Measurements from ENCODE around the gene ETFRF1.

ETFRF1 gene, protein sequence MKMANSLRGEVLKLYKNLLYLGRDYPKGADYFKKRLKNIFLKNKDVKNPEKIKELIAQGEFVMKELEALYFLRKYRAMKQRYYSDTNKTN

DNA sequence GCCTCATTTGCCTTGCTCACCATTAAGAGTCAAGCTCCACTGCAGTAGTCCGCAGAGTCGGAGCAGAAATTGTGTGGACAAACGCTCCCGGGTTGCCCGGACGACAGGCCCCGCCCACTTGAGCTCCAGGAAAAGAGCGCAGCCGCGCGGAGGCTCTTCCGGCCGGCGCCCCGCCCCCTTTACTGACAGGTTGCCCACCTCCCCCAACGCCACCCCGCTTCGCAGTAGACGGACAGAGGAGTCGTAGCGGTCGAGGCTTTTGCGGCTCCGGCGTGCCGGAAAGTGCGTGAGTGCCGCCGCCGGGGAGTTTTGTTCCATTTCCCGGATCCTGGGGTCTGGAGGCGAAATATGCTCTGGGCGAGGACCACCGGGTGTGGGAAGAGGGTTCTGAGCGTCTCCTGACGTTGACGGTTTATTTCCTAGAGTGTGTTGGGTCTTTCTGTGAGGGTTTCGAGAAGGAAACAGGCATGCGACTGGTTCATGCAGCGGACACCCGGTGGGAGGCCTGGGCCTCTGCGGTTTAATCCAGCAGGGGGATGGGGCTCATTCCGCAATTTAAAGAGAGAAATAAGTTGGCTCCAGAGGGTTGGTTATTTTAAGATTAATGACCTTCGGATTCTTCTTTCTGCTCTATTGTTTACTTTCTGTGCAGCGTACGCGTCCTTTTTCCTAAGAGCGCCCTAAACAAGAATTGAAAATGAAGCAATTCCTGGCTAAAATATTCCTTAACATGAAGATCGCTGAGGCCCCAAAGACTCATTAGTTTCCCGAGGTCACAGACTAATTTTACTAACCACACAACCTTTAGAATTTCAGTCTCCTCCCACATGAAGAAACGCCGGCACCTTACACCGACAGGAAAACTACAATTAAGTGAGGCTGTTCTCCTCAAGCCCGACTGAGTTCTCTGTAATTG is at the start of gene ETFRF1, which contains the start of gene DNAI7:
Gene ETFRF1 (plus strand): TSS at position 182 of the 916 bp plus-strand sequence. CDS start 8,720 bp downstream, outside the sequence.
Gene DNAI7 (minus strand): TSS at position 105 of the 916 bp plus-strand sequence. CDS start 82 bp downstream, at position 23.
- DNase-seq, result peak; percentile 98

DNA sequence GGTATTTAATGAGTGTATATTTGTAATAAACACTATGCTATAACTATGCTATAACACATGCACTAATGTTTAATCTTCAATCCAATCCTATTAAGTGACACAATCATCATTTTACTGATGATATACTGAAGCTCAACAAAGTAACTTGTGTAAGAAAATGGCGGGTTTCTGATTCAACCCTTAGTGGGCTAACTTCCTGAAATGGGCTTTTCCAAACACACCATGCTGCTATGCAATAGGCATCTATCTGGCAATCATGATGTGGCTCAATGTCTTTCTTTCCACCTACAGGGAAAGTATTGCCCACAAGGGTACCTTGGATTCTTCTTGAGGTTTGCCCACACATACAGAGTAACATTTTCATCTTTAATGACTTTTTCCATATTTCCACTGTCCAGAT is 48.4 kb upstream of the ETFRF1 start:
- DNase-seq, result no peak

DNA sequence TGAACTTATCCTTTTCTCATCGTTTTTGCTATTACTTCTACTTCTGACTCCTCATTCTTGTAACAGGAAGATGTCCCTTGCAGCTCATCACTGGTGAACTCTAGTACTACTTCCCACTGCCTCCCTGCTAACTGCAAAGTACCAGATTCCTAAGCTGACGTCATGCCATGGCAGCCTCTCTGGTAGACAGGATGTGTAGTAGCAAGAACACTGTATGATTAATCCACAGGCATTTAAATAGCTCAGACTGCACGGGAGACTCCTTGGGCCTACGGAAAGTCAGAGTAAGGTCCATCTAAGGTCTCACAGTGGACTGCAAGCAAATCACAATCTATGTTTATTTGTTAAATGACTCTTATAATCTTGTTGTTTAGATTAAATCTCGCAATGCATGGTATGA is 43.6 kb upstream of the ETFRF1 start:
- no peak for DNase-seq

DNA sequence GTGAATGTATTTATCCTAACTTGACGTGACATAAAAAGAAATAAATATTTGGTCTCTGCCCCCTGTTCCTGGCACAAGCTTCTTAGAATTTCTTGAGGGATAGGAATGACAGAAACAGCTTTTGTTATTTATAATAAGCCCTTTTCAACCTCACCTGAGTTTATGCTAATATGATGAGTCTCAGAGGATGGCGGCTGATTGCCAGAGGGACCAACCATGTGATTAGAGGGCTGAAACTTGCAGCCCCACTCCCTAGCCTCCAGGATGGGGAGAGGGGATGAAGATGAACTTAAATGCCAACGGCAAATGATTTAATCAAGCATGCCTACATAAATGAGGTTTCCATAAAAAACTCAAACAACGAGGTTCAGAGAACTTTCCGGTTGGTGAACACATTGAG is 43.0 kb upstream of the ETFRF1 start:
- no peak for DNase-seq

DNA sequence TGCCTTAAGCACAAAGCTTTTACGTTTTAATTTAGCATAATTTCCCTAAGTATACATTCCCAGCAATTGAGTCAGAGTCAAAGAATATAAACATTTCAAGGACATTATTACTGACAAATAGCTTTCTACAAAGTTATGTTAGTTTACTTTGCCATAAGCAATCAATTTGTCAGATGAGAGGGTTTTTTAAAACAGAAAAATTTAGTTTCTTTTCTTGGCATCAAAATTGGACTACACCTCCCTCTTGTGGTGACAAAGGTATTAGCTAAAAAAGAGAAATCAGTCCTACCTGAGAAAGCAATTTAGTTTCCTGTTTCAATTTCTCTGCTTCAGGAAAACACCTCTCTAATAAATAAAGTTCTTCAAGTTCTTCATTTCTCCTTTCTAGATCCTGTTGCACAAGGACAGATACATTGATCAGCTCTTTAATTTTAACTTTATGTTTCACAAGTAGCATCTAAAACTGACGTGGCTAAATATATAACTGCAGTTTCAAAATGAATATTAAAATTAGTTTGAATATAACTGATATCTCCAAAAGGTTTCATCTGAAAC is 39.9 kb upstream of the ETFRF1 start:
- peak; percentile 58 for DNase-seq

DNA sequence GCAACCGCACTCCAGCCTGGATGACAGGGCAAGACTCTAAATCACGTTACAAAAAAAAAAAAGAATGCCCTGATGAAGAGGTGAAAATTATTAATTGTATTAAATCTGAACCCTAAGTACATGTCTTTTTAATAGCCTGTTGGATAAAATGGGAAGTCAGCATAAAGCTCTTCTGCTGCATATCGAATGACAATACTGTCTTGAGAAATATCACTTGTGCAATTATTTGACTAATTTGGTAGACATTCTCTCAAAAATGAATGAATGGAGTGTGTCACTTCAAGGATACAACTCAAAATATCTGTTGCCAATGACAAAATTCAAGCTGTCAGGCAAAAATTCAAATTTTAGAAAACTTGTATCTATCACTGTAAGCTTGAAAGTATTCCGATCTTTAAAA is 39.0 kb upstream of the ETFRF1 start:
- DNase-seq, result no peak

DNA sequence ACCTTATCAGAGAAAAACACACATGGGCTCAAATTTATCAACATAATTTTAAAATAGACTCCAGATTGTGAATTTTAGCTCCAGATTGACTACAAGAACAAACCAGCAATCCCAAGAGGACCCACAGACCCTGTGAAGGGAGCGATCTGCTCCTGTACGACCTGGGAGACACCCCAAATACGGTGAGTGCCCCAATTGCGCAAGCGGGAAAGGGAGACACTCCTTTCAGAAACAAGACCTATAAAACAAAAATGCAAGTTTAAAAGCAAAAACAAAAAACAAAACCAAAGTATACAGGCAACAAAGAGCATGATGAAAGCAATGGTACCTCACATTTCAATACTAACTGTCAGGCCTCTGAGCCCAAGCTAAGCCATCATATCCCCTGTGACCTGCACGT is 32.2 kb upstream of the ETFRF1 start:
- DNase-seq, result no peak

DNA sequence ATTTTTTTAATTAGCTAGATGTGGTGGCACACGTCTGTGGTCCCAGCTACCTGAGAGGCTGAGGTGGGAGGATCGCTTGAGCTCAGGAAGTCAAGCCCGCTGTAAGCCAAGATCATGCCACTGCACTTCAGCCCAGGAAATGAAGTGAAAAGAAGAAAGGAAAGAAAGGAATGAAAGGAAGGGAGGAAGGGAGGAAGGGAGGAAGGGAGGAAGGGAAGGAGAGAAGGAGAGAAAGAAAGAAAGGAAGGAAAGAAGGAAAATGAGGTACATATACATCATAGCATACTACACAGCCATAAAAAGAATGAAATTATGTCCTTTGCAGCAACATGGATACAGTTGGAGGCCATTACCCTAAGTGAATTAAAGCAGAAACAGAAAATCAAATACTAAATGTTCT is 12.3 kb upstream of the ETFRF1 start:
- no peak for DNase-seq

DNA sequence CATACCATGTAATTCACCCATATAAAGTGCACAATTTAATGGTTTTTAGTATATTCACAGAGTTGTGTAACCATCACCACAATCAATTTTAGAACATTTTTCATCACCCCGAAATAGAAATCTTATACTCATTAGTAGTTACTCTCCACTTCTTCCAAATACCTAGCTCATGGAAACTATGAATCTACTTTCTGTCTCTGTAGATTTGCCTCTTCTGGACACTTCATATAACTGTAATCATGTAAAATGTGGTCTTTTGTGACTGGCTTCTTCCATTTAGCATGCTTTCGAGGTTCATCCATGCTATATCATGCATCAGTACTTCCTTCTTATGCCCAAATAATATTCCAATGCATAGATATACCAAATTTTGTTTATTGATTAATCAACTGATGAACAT is 10.9 kb upstream of the ETFRF1 start:
- DNase-seq, result peak; percentile 8

DNA sequence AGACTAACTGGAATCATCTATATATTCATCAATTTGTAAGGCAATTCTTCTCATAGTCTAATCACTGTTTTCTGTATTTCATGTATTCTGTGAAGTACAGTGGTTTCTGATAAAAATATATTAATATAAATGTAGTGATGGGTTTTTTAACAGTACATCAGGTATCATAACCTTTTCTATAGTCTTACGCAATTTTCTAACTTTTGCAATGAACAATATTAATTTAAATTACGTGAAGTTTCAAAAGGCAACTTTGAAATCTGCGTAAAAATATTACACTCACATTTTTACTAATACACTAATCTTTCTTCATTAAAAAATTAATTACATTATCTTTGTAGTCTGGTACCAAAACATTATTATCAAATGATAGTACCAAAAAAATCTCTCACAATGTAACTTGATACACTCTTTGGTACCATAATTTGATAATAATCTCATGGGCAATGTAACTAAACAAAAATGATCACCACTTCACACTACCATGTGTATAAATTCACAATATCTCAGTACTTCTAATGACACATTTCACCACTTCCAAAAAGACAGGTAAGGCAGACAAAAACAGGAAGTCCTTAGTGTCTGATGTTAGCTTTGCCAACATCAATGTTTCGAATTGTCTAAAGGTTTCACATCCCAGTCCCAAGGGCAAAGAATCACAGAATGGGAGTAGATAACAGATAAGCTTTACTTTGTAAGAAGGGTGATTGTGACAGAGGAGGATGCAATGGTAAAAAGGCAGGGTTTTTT is 8.8 kb upstream of the ETFRF1 start:
- DNase-seq, result no peak

DNA sequence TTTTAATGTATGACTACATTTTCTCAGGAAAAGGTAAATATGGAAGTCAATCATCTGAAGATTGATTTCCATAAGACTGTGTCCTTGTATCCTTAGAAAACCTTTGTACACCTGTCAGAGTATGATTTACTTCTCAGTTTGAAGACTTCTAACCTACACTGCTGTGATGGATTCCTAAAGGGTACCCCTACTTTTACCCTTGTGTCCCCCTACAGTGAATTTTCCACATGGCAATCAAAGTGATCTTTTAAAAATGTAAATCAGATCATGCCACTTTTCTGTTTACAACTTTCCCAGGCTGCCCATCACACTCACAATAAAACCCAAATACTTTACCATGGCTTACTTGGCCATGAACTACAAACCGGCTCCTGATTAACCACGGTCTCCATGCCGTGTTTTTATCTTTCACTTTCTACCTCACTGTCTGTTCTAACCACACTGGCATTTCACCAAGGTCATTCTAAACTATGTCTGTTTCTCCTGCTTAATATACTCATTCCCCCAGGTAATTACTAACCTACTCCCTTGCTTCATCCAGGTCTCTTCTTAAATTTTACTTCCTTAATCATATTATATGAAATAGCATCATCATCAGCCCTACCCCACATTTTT is 8.1 kb upstream of the ETFRF1 start:
- DNase-seq, result peak; percentile 36

DNA sequence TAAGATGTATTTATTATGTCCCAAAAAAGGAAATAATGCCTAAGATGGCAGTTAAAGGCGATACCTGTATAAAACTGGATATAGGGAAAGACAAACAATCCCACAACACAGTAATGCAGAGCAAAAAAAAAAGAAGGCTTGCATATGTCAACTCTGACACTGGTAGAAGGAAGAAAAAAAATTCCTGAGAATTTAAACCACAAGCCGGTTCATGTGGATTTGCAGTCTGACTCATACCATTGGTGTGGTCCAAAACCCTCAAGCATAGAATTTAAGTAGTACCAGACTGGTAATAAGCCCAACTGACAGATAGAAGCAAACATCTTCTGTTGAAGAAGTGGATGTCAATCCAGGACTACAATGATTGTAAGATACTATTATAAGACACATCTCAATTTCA is 7.3 kb upstream of the ETFRF1 start:
- DNase-seq, result no peak

DNA sequence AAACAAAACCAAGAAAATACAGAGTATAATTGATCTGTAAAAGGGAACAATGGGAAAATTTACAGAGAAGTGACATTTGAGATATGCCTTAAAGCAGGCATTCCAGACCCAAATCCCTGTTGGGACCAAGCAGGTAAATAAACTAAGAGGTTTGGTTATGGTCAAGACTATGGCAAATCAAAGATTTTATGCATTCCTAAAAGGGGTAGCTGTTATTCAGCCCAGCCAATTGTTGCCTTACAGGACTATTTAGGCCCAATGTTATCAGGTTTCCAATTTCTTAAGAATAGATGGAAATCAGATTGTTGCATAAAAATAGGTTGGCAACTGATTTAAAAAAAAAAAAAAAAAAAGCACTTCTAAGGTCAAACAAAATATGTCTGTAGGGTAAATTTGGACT is 5.4 kb upstream of the ETFRF1 start:
- no peak for DNase-seq

DNA sequence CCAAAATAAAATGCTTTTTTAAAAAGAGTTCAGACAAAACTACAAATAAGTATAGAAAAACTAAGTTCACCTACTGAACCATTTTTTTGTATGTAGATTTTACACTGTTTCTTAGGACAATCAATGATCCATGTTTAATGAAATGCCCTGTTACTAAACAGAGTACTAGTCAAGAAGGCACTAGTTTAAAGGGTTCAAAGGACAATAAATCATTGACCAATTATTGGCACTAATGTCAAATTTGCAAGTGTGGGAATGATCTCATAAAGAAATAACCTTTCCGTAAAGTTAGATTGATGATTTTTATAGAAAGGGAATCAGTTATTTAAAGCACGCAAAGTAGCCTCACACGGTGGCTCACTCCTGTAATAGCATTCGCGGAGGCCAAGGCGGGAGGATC is 4.2 kb upstream of the ETFRF1 start:
- DNase-seq, result no peak

DNA sequence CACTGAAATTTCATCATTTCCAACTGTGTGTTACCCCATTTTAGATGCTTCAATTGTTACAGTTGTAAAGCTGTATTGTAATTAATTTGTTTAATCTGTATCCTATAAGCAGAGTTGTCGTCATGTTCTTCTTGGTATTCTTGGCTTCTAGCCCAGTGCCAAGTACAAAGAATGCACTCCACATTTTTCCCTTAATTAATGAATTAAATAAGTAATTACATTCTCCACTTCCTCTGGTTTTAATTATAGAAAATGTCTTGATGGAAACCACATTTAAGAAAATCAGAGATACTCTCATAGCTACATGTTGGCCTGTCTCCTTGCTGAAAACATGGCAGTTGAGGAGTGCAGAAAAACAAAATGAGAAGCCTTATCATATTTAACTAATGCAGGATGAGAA is 823 bp upstream of the ETFRF1 start:
- peak; percentile 20 for DNase-seq

DNA sequence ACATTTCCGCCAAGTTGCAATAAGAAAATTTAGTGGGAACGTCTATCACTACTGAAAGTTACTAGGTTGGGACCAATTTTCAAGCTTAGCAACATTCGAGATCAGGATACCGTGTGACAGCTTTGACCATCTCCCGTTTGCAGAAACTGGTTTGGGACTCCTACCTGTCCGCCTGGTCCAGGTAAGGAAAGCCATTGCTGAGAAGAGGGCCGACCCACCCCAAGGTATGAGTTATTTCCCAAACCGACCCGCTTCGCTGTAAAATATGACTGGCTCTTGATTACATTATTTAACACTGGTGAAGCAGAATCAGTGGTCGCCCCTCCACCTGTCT is 348 bp upstream of the ETFRF1 start:
- no peak for DNase-seq

DNA sequence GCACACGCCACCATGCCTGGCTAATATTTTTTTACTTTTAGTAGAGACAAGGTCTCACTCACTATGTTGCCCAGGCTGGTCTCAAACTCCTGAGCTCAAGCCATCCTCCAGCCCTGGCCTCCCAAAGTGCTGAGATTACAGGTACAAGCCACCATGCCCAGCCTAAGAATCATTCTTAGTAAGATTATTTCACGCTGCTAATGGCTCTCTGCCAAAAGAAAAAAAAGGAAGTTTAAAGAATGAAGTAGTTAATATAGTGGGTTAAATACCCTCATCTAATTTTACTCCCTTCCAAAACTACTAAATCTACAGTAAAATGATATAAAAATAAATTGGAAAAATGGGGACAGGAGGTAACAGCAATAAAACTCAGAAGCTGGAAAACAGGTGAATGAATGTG is 2.6 kb downstream of the ETFRF1 start:
- DNase-seq, result peak; percentile 58

DNA sequence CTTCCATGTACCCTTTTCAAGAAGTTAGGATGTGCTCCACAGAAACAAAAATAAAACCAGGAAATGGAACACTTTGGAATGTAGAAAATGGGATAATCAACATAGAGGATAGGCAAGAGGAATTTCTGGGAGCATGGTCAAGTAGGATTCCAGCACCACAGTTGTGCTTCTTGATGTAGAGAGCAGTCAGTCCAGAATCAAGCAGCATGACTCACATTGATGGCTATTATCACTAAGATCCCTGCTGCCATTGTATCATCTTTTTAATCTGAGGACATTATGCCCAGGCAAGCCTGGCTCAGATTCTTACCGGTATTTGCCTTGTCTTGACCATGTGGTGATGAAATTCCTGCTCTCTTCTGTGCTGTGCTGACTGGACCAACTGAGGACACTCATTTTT is 5.7 kb downstream of the ETFRF1 start:
- no peak for DNase-seq

DNA sequence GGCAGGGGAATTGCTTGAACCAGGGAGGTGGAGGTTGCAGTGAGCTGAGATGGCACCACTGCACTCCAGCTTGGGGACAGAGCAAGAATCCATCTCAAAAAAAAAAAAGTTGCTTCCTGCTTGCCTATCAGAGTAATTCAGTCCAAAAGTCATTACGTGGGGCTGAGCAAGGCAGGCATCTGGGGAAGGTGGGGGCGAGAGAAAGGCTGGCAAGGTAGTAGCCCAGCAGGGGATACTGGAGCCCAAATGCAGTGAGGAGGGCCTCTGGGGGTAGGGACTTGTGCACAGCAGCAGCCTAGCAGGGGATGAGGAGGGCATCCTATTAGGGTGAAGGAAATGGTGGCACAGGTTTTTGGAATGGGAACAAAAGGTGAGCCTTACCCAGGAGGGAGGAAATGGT is 7.1 kb downstream of the ETFRF1 start:
- DNase-seq, result no peak

DNA sequence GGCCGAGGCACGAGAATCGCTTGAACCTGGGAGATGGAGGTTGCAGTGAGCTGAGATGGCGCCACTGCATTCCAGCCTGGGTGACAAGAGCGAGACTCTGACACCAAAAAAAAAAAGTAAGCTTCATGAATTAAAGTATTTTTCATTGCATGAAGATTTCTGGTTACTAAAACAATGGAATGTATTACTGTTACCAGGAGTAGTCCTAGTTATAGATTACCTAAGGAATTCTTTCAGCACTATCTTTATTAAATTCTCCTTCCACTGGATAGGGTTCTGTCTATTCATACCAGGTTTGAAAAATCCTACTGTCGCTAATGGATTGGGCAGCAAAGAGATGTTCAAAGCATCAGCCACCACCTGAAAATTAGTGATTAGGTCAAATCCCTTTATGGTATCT is 12.4 kb downstream of the ETFRF1 start:
- DNase-seq, result no peak

DNA sequence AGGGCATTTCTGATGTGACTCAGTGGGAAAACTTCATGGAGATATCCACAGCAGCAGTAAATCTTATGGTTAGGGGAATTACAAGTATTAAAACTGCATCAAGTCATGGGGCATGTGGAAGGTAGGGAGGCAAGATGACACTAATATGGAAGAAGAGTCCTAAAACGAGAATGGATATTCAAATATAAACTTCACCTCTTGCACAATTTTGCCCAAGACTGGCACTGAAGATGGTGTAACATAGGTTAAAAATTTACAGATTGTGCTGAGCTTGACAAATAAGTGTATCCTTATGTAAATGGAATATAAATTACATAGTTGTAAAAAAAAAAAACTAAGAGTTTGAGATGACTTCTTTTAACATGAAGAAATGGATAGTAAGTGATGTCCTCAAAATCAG is 12.8 kb downstream of the ETFRF1 start:
- no peak for DNase-seq

DNA sequence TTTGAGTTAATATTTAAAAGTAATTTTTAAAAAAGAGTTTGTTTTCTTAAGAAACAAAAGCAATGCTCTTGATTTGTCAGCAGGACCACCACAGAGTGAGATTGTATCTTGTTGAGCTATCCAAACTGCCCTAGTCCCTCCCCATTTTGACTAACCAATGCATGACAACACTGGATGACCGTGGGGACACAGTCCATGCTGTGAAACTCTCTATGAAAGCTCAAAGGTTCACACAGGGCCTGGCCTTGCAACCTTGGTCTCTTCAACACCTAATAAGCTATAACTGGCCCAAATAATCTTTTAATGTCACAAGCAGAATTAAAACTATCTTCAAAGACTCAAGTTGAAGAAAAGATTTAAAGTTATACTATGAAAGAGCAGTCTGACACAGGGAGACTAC is 13.5 kb downstream of the ETFRF1 start:
- DNase-seq, result no peak

DNA sequence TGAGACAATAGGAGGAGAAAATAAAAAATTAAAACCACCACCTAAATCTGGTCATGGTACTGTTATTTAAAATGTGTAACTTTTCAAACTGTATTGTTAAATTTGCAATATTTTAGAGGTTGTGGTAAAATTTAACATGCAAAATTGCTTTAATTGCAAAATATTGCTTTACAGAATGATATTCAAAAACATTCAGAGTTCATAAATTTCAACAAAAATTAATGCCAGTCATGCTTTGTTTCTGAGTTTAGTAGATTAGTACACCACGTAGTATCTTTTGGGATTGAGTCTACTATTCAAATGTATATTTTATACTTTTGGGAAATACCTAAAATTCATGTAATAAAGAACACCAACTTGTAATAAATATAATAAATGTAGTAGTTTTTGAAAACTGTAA is 18.3 kb downstream of the ETFRF1 start:
- no peak for DNase-seq

All from OCI-M1 (cell line).